HL-60 (cell line): ENCODE data around the gene LIMCH1.

Source experiments
- DNase-seq, 2 experiments: peaks; one replicate each; pipeline ENCODE4 v3.0.0-alpha.2; 2010 to 2020; ENCODE audit warnings: low read depth in 1 of 2, low spot score in 1 of 2
- H3K27ac ChIP-seq: fragments of 250-450 bp; sonication (Bioruptor Pico); replicated peaks from 2 replicates; pipeline ENCODE4 v1.5.1; 2020; ENCODE audit warnings: mild to moderate bottlenecking, moderate library complexity
- H3K27me3 ChIP-seq: fragments of 250-450 bp; sonication (Bioruptor Pico); 2 replicates; pipeline ENCODE4 v1.5.1; 2021; ENCODE audit warnings: mild to moderate bottlenecking, moderate library complexity; ENCODE audit not compliant: insufficient read depth, poor library complexity, severe bottlenecking
- H3K4me3 ChIP-seq: replicated peaks from 2 replicates; pipeline ENCODE4 v1.5.1; 2011; ENCODE audit warnings: mild to moderate bottlenecking, control low read depth, low read length; ENCODE audit not compliant: insufficient read depth
- GABPA ChIP-seq: IDR thresholded peaks from 2 replicates; pipeline ENCODE4 v1.6.1; 2012; ENCODE audit warnings: low read depth
- POLR2AphosphoS5 ChIP-seq: IDR thresholded peaks from 2 replicates; pipeline ENCODE4 v1.6.1; 2012; ENCODE audit warnings: low read depth
- SPI1 ChIP-seq: IDR thresholded peaks from 2 replicates; pipeline ENCODE4 v1.6.1; 2012; ENCODE audit warnings: low read depth, mild to moderate bottlenecking, borderline replicate concordance
- TF ChIP-seq, protein P1 (sequence below): IDR thresholded peaks from 2 replicates; pipeline ENCODE4 v1.6.1; 2012; ENCODE audit warnings: low read depth; ENCODE audit not compliant: insufficient replicate concordance
- TF ChIP-seq, protein P2 (sequence below): IDR thresholded peaks from one replicate; pipeline ENCODE4 v1.5.1; 2011; ENCODE audit warnings: low read length, control low read depth, inconsistent platforms; ENCODE audit not compliant: insufficient read depth

The LIMCH1 gene

DNA sequence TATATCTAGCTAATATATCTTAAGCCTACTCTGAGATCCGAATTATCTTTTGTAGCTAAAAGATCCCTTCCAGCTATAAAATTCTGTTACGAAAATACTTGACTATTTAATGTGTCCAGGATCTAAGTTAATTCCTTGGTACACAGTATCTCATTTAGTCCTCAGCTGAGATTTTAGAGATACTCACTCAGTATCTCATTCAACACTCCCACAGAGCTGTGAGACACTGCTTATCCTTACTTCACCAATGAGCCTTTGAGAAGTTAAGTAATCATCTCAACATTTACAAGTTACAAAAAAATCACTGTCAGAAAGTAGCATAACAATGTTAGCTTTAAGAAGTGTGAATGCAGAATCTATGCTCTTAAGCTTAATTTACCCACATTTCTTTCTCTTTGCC, 76.6 kb downstream of the LIMCH1 start:
- no peak overlapping the region for H3K27ac ChIP-seq
- no peak for DNase-seq
- TF ChIP-seq, protein P1, sequence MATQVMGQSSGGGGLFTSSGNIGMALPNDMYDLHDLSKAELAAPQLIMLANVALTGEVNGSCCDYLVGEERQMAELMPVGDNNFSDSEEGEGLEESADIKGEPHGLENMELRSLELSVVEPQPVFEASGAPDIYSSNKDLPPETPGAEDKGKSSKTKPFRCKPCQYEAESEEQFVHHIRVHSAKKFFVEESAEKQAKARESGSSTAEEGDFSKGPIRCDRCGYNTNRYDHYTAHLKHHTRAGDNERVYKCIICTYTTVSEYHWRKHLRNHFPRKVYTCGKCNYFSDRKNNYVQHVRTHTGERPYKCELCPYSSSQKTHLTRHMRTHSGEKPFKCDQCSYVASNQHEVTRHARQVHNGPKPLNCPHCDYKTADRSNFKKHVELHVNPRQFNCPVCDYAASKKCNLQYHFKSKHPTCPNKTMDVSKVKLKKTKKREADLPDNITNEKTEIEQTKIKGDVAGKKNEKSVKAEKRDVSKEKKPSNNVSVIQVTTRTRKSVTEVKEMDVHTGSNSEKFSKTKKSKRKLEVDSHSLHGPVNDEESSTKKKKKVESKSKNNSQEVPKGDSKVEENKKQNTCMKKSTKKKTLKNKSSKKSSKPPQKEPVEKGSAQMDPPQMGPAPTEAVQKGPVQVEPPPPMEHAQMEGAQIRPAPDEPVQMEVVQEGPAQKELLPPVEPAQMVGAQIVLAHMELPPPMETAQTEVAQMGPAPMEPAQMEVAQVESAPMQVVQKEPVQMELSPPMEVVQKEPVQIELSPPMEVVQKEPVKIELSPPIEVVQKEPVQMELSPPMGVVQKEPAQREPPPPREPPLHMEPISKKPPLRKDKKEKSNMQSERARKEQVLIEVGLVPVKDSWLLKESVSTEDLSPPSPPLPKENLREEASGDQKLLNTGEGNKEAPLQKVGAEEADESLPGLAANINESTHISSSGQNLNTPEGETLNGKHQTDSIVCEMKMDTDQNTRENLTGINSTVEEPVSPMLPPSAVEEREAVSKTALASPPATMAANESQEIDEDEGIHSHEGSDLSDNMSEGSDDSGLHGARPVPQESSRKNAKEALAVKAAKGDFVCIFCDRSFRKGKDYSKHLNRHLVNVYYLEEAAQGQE, result no peak
- no peak for TF ChIP-seq SPI1
- TF ChIP-seq GABPA, result no peak
- TF ChIP-seq, protein P2, sequence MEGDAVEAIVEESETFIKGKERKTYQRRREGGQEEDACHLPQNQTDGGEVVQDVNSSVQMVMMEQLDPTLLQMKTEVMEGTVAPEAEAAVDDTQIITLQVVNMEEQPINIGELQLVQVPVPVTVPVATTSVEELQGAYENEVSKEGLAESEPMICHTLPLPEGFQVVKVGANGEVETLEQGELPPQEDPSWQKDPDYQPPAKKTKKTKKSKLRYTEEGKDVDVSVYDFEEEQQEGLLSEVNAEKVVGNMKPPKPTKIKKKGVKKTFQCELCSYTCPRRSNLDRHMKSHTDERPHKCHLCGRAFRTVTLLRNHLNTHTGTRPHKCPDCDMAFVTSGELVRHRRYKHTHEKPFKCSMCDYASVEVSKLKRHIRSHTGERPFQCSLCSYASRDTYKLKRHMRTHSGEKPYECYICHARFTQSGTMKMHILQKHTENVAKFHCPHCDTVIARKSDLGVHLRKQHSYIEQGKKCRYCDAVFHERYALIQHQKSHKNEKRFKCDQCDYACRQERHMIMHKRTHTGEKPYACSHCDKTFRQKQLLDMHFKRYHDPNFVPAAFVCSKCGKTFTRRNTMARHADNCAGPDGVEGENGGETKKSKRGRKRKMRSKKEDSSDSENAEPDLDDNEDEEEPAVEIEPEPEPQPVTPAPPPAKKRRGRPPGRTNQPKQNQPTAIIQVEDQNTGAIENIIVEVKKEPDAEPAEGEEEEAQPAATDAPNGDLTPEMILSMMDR, result no peak
- no peak for TF ChIP-seq POLR2AphosphoS5
- H3K27me3 ChIP-seq, result no peaks in the 10 kb centered on the region
- no peak overlapping the region for H3K4me3 ChIP-seq

DNA sequence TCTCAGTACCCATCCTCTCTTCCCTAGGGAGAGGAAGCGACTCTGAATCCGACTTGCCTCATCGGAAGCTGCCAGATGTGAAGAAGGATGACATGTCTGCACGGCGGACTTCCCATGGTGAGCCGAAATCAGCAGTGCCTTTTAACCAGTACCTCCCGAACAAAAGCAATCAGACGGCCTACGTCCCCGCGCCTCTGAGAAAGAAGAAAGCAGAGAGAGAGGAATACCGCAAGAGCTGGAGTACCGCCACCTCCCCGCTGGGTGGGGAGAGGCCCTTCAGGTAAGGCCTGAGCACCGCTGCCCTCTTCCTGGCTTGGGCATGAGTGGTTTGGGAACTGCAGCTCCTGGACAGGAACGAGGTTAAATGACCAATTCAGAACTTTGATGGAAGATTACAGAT, 81.2 kb downstream of the LIMCH1 start:
- H3K27me3 ChIP-seq, result no peaks in the 10 kb centered on the region
- no peak for DNase-seq
- no peak overlapping the region for H3K4me3 ChIP-seq
- H3K27ac ChIP-seq, result no peak overlapping the region
- TF ChIP-seq, protein P2, result no peak
- TF ChIP-seq POLR2AphosphoS5 (no peak), GABPA (no peak), SPI1 (no peak)
- TF ChIP-seq, protein P1, result no peak

DNA sequence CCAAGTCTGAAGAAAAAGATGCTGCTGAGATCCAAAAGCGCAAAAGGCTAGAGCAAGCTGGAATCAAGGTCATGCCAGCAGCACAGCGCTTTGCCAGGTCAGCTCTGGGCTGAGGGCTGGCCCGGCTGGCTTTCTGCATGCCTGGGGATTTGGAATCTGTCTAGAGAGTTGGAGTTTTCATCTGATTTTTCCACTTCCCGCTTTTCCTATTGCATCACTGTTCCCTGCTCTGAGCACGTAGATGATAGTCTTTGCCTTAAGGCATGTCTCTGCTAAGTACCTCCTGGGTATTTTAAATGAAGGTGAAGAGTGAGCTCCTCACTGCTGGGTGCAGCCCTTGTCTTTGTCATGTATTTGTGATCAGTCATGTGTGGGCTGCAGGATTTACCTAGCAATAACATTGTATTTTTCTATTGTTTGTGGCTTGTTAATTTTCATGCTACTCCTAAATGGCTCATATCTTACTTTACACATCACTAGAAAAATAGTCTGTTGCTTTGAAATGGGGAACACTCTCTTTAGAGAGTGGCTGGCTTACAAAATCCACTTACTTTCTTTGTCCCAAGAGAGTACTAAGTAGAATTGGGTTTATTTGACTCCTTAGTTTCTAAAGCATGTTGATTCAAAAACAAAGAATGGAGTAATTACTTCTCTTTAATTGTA, 82.8 kb downstream of the LIMCH1 start:
- no peak for DNase-seq
- Histone ChIP-seq H3K27ac (no peak overlapping the region), H3K27me3 (no peaks in the 10 kb centered on the region), H3K4me3 (no peak overlapping the region)
- TF ChIP-seq, protein P1, result no peak
- TF ChIP-seq SPI1, result no peak
- no peak for TF ChIP-seq POLR2AphosphoS5
- TF ChIP-seq, protein P2, result no peak
- TF ChIP-seq GABPA, result no peak
